AG09309 (cell line): ENCODE results near the gene KLF3.

Source experiments
- DNase-seq: peaks from one replicate; pipeline ENCODE4 v3.0.0-alpha.2; 2010; ENCODE audit warnings: low read depth
- H3K4me3 ChIP-seq: 2 replicates; pipeline ENCODE4 v1.5.1; 2011; ENCODE audit warnings: mild to moderate bottlenecking, low read depth, low read length, moderate library complexity; ENCODE audit not compliant: control insufficient read depth
- CTCF ChIP-seq: IDR thresholded peaks from 2 replicates; pipeline ENCODE4 v1.5.1; 2011; ENCODE audit warnings: mild to moderate bottlenecking, low read depth, low read length, inconsistent platforms; ENCODE audit not compliant: insufficient read depth, control insufficient read depth; ENCODE audit errors: missing control alignments

KLF3 gene

GRCh38 chr4:38733663-38734062 is 69.7 kb downstream of the KLF3 start:
- TF ChIP-seq CTCF: no peak
- DNase-seq: no peak

GRCh38 chr4:38734446-38734845 is 70.4 kb downstream of the KLF3 start:
- H3K4me3 ChIP-seq: no peak overlapping the region
- no peak for TF ChIP-seq CTCF
- DNase-seq: no peak

More at GRCh38 chr4:38733663-38734062, 69.7 kb downstream of the KLF3 start:
- no peak overlapping the region for H3K4me3 ChIP-seq

- DNase-seq: no peak
- no peak overlapping the region for H3K4me3 ChIP-seq
- no peak for TF ChIP-seq CTCF
Measured at GRCh38 chr4:38734911-38735310, 70.9 kb downstream of the KLF3 start.

GRCh38 chr4:38735870-38736269 is 71.9 kb downstream of the KLF3 start:
- no peak for TF ChIP-seq CTCF
- no peak overlapping the region for H3K4me3 ChIP-seq

GRCh38 chr4:38738940-38739803 is 75.2 kb downstream of the KLF3 start:
- TF ChIP-seq CTCF: no peak
- H3K4me3 ChIP-seq: no peak overlapping the region
- DNase-seq: no peak

More at GRCh38 chr4:38735870-38736269, 71.9 kb downstream of the KLF3 start:
- no peak for DNase-seq

GRCh38 chr4:38740303-38740702 is 76.3 kb downstream of the KLF3 start:
- no peak overlapping the region for H3K4me3 ChIP-seq
- TF ChIP-seq CTCF: no peak
- DNase-seq: no peak
